Activated naive CD4-positive, alpha-beta T cell treated with anti-CD3 and anti-CD28 coated beads, Interleukin-2, amount 10 ng/mL, durations not matched to agents 7 days and 5 days (primary cell): ENCODE data around the gene TCEANC2.
"Not testable (repeated sequence)": the region's sequence is repeated elsewhere in the genome, so short reads cannot be mapped to it uniquely, and the experiment has no call there.

Source experiments
- CTCF ChIA-PET: fragments of 350-600 bp; sonication (Branson Sonifier 250); formaldehyde crosslinking; loops from one replicate; lab custom pipeline; 2021; ENCODE audit warnings: antibody characterized with exemption; lab: Charles Lee
- DNase-seq: peaks from one replicate; pipeline ENCODE4 v3.0.0-alpha.2; 2020
- H3K27ac Mint-ChIP-seq: one replicate; pipeline ENCODE4 v1.8.0; 2021; ENCODE audit warnings: mild to moderate bottlenecking, moderate library complexity, mixed read lengths
- H3K27me3 Mint-ChIP-seq: one replicate; pipeline ENCODE4 v1.8.0; 2021; ENCODE audit warnings: mild to moderate bottlenecking, mixed read lengths
- H3K36me3 Mint-ChIP-seq: one replicate; pipeline ENCODE4 v1.8.0; 2021; ENCODE audit warnings: mixed read lengths
- H3K4me1 Mint-ChIP-seq: one replicate; pipeline ENCODE4 v1.8.0; 2021; ENCODE audit warnings: mixed read lengths
- H3K4me3 Mint-ChIP-seq: one replicate; pipeline ENCODE4 v1.8.0; 2021; ENCODE audit warnings: mild to moderate bottlenecking, moderate library complexity, mixed read lengths
- H3K9me3 Mint-ChIP-seq: one replicate; pipeline ENCODE4 v1.8.0; 2021; ENCODE audit warnings: mixed read lengths

The TCEANC2 gene

DNA sequence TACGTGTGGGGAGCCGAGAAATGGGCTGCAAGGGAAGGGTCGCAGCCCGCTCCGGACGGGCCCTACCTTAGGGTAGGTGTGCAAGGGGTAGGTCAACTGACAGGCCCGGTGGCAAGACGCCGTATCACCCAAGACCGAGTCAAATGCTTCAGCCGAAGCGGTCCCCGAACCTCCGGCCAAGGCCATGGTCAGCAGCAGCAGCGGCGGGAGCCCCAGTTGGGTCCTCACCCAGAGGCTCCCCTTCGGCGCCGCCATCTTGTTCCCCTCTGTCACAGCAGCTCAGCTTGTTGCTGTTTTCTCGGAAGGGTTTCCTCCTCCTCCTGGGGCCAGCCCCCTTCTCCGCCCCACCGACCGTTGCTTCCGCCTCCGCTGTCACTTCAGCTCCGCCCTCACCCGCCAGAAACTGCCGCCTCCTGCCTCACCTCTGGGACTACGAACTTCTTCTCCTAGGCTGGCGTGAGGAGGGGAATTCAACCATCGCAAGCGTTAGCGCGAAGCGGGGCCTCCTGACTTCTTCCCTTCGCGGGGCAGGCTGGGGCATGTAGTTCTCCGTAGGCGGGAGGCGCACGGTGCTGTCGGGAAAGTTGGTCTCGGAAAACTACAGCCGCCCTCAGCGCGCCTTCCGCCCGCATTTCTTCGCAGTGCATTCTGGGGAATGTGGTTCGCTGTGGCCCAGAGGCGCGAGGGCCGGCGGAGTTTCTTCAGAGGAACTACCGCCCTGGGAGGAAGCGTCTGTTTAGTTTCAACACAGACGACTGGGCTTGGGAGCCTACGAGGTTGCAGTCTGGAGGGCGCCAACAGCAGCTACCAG is at the start of gene TCEANC2, which contains the start of gene TMEM59:
TSS of gene TCEANC2 (plus strand) at position 675 of the 811 bp plus-strand sequence. CDS start 815 bp downstream, outside the sequence.
TSS of gene TMEM59 (minus strand) at position 271 of the 811 bp plus-strand sequence. CDS start at position 255, 16 bp downstream.
- H3K9me3 Mint-ChIP-seq: no peaks in the 10 kb centered on the region
- CTCF ChIA-PET: interaction anchor here (0.7 kb wide), 1 partner anchor 193 kb away, joined by 3 read pairs; no protein-coding TSS in a partner anchor
- no peaks in the 10 kb centered on the region for H3K27me3 Mint-ChIP-seq
- peak; percentile 99 for DNase-seq
- peaks cover 39% of the 10 kb centered on the region for H3K4me1 Mint-ChIP-seq
- H3K27ac Mint-ChIP-seq: no peak within 1 kb of the TSS
- H3K4me3 Mint-ChIP-seq: no peak within 1 kb of the TSS
- H3K36me3 Mint-ChIP-seq: peaks cover 21% of the 10 kb centered on the region

DNA sequence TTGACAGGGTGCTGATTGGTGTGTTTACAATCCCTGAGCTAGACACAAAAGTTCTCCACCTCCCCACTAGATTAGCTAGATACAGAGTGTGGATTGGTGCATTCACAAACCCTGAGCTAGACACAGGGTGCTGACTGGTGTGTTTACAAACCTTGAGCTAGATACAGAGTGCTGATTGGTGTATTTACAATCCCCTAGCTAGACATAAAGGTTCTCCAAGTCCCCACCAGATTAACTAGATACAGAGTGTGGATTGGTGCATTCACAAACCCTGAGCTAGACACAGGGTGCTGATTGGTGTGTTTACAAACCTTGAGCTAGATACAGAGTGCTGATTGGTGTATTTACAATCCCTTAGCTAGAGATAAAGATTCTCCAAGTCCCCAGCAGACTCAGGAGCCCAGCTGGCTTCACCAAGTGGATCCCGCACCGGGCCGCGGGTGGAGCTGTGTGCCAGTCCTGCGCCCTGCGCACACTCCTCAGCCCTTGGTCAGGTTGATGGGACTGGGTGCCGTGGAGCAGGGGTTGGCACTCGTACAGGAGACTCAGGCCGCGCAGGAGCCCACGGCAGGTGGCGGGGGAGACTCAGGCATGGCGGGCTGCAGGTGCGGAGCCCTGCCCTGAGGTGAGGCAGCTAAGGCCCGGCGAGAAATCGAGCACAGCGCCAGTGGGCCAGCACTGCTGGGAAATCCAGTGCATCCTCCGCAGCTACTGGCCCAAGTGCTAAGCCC is 49.5 kb upstream of the TCEANC2 start:
- CTCF ChIA-PET: interaction anchor here (1.3 kb wide), 1 partner anchor 144 kb away, joined by 3 read pairs; no protein-coding TSS in a partner anchor
- H3K4me1 Mint-ChIP-seq, H3K4me3 Mint-ChIP-seq, H3K9me3 Mint-ChIP-seq, DNase-seq, H3K27ac Mint-ChIP-seq, H3K36me3 Mint-ChIP-seq: not testable (repeated sequence)
- H3K27me3 Mint-ChIP-seq: peaks cover 20% of the 10 kb centered on the region

DNA sequence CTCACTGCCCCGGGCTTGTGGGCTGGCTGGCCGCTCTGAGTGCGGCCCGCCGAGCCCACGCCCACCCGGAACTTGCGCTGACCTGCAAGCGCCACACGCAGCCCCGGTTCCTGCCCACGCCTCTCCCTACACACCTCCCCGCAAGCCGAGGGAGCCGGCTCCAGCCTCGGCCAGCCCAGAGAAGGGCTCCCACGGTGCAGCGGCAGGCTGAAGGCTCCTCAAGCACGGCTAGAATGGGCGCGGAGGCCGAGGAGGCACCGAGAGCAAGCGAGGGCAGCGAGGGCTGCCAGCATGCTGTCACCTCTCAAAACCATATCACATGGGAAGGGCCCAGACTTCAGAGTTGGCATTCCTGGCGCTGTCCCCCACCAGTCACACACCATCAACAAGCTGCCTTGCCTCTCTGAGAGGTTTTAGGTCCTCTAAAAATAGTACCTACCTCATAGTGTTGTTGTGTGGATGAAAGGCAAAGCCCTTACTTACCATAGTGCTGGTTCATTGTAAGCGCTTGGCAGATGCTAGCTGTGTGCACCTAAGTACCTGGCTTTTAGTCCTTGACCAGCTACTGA is 48.8 kb upstream of the TCEANC2 start:
- H3K4me1 Mint-ChIP-seq: no peaks in the 10 kb centered on the region
- peaks cover 2% of the 10 kb centered on the region for H3K9me3 Mint-ChIP-seq
- DNase-seq: no peak
- H3K27me3 Mint-ChIP-seq: peaks cover 23% of the 10 kb centered on the region
- no peaks in the 10 kb centered on the region for H3K36me3 Mint-ChIP-seq
- CTCF ChIA-PET: no interaction called here
- H3K4me3 Mint-ChIP-seq: no peak overlapping the region
- no peak overlapping the region for H3K27ac Mint-ChIP-seq

DNA sequence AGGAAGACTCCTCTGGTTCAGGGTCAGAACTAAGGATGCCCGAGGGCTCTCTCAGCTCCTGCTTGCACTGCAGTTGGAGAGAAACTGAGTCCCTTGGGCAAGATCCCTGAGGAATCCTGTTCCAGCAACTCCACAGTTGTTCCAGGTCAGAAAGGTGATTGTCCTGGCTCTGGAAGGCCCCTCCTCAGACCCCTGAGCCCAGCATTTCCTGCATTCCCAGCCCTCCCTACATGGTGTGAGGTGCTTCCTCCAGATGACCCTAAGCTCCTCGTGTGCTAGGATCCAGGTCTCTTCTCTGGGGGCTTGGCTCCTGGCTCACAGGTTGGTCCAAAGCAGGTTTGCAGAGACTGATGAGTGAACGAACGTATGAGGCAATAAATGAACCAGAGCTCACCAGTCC is 46.9 kb upstream of the TCEANC2 start:
- Mint-ChIP-seq H3K27me3 (peaks cover 33% of the 10 kb centered on the region), H3K4me3 (no peak overlapping the region), H3K27ac (no peak overlapping the region), H3K9me3 (peaks cover 2% of the 10 kb centered on the region), H3K4me1 (no peaks in the 10 kb centered on the region), H3K36me3 (no peaks in the 10 kb centered on the region)
- CTCF ChIA-PET: no interaction called here
- DNase-seq: no peak

DNA sequence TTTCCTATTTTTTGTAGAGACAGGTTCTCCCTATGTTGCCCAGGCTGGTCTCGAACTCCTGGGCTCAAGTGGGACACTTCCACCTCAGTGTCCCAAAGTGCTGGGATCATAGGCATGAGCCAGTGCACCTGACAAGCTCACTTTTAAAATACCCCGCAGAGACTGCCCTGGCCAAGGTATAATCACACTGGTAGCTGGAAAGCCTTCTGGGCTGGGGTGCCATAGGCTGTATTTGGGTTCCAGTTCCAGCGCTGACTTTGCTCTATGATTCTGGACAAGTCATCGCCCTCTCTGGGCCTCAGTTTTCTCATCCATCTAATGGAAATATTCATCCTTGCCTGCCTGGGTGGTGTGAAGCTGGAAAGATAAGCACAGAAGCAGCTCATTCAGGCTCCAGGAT is 45.8 kb upstream of the TCEANC2 start:
- no peak for DNase-seq
- CTCF ChIA-PET: interaction anchor here (1.2 kb wide), 1 partner anchor 146 kb away, joined by 4 read pairs; no protein-coding TSS in a partner anchor
- no peaks in the 10 kb centered on the region for H3K4me1 Mint-ChIP-seq
- H3K27ac Mint-ChIP-seq: no peak overlapping the region
- H3K36me3 Mint-ChIP-seq: no peaks in the 10 kb centered on the region
- peaks cover 32% of the 10 kb centered on the region for H3K27me3 Mint-ChIP-seq
- H3K9me3 Mint-ChIP-seq: peaks cover 2% of the 10 kb centered on the region
- no peak overlapping the region for H3K4me3 Mint-ChIP-seq

DNA sequence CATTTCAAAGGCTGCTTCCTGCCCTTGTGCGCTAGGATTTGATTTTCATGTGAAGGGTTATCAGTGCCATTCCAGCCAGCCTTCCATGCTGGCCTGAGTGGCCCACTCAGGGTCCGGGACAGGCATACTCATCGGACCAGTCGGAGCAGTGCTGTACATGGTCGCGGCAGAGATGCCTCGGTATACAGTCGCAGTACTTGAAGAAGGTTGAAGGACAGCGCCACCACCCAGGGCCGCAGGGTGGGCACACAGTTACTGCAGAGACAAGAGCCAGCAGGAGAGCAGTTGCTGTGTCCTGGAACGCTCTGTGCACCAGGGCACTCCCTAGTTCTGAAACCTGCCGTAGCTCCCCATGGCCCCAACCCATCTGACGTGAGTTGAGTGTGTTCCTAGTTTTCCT is 44.5 kb upstream of the TCEANC2 start:
- H3K4me3 Mint-ChIP-seq: no peak overlapping the region
- no peaks in the 10 kb centered on the region for H3K9me3 Mint-ChIP-seq
- H3K27ac Mint-ChIP-seq: no peak overlapping the region
- H3K36me3 Mint-ChIP-seq: no peaks in the 10 kb centered on the region
- no peaks in the 10 kb centered on the region for H3K4me1 Mint-ChIP-seq
- H3K27me3 Mint-ChIP-seq: peaks cover 30% of the 10 kb centered on the region
- CTCF ChIA-PET: interaction anchor here (0.6 kb wide), 1 partner anchor 559 kb away, joined by 3 read pairs; no protein-coding TSS in a partner anchor
- DNase-seq: no peak

DNA sequence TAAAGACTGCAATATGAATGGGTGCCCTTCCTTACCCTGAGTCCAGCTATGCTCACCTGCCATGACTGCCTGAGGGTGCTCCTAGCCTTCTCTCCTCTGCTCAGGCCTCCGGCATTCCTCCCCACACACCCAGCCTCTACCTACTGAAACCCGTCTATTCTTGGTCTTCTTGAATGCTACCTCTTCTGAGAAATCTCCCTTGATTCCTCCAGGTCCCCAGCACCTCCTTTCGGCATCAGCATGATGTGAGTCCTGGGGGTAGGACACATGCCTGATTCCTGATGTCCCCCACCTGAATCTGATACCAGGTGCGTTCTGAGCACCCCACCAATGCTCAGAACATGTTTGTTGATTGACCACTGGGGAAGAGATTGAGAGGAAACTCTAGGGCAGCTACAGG is 44.0 kb upstream of the TCEANC2 start:
- H3K36me3 Mint-ChIP-seq: no peaks in the 10 kb centered on the region
- DNase-seq: no peak
- CTCF ChIA-PET: no interaction called here
- H3K4me3 Mint-ChIP-seq: no peak overlapping the region
- H3K4me1 Mint-ChIP-seq: no peaks in the 10 kb centered on the region
- no peak overlapping the region for H3K27ac Mint-ChIP-seq
- H3K9me3 Mint-ChIP-seq: no peaks in the 10 kb centered on the region
- peaks cover 30% of the 10 kb centered on the region for H3K27me3 Mint-ChIP-seq

DNA sequence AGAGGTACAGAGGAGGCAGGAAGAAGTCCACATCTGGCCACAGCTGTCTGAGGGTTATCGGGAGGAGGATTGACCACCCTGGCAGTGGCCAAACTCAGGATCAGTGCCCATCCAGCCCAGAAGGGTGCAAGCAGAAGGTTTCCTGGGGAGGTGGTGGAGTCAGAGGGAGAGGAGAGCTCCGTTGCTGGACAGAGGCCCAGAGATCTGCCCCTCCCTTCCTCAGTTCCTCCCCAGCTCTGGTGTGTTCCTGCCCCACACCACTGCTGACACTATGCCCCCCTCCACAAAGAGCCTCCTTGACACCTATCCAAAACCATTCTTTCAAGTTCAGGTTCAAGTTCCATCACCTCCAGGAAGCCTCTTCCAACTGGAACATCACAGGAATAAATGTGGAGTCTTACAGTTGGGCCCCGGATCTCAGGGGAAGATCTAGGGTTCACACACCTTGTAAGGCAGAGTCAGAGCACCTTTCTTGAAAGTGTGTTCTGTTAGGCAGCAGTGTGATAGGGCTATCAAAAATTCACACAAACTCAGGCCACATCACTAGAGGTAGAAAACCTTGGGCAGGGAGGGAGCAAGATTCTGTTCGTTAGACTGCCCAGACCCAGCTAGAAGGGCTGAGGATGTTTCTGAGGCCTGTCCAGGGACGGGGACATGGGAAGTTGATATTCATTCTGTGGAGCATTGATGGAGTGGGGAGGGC is 42.8 kb upstream of the TCEANC2 start:
- Mint-ChIP-seq H3K36me3 (no peaks in the 10 kb centered on the region), H3K27ac (no peak overlapping the region), H3K9me3 (no peaks in the 10 kb centered on the region), H3K4me1 (no peaks in the 10 kb centered on the region), H3K4me3 (no peak overlapping the region), H3K27me3 (peaks cover 27% of the 10 kb centered on the region)
- DNase-seq: no peak
- CTCF ChIA-PET: no interaction called here

DNA sequence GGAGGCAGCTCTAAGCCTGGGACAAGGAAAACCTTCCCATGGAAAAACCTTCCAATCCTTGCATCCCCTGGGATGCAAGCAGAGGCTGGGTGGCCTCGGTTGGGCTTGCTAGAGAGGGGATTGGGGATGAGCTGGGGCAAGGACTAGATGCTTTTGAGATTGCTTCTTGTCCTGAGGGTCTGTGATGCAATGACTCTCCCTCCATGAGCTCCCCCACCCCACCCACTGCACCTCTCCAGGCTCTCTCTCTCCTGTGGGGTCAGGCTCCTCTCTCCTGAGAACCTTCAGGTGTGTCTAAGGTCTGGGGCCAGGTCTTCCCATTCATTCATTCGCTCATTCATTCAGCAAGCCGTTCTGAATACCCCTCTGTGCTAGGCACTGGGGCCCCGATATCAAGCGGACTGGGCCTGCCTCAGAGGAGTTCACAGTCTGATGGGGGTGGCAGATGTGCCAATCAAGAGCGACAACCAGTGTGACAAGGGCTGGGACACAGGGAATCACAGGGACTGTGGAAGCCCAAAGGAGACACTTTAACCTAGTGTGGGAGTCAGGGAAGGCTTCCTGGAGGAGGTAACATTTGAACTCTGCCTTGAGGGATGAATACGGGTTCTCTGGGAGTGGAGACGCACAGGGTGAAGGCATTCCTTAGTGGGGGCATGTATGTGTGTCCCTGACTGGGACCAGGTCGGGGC is 41.9 kb upstream of the TCEANC2 start:
- CTCF ChIA-PET: no interaction called here
- Mint-ChIP-seq H3K27ac (no peak overlapping the region), H3K27me3 (peaks cover 19% of the 10 kb centered on the region), H3K9me3 (no peaks in the 10 kb centered on the region), H3K4me3 (no peak overlapping the region), H3K4me1 (no peaks in the 10 kb centered on the region), H3K36me3 (no peaks in the 10 kb centered on the region)
- DNase-seq: no peak

DNA sequence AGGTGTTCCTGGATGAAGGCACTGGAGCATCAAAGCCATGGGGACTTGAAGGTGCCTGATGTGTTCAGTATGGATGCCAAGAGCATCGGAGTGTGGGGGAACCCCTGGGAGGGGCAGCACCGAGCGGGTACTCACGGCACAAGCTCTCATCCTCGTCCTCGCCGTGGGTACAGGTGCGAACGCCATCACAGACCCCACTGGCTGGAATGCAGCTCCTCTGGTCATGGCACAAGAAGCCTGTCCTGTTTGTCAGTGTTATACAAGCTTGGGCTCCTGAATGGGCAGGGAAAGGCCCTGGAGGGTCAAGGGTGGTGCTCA is 41.4 kb upstream of the TCEANC2 start:
- no peak overlapping the region for H3K27ac Mint-ChIP-seq
- no peaks in the 10 kb centered on the region for H3K4me1 Mint-ChIP-seq
- H3K4me3 Mint-ChIP-seq: no peak overlapping the region
- H3K27me3 Mint-ChIP-seq: peaks cover 21% of the 10 kb centered on the region
- no peak for DNase-seq
- no peaks in the 10 kb centered on the region for H3K36me3 Mint-ChIP-seq
- CTCF ChIA-PET: no interaction called here
- no peaks in the 10 kb centered on the region for H3K9me3 Mint-ChIP-seq

DNA sequence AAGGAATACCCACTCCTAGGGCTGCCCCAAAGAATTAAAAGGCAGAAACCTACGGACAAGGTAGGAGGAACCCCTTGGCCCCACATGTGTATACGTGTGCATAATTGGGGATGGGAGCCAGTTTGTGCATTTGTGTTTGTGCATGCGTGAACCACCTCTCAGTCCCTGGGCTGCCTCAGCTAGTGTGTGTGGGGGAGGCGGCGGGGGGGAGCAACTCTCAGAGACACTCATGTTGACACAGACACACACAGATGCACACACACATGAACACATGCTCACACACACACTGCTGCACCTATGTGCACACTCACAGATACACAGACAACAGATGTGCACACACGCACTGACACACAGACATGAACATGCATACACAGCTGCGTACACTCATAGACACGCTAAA is 40.5 kb upstream of the TCEANC2 start:
- H3K36me3 Mint-ChIP-seq: no peaks in the 10 kb centered on the region
- no peak for DNase-seq
- peaks cover 30% of the 10 kb centered on the region for H3K27me3 Mint-ChIP-seq
- no peaks in the 10 kb centered on the region for H3K4me1 Mint-ChIP-seq
- no peak overlapping the region for H3K27ac Mint-ChIP-seq
- CTCF ChIA-PET: interaction anchor here (0.6 kb wide), 1 partner anchor 36 kb away, joined by 3 read pairs; no protein-coding TSS in a partner anchor
- H3K4me3 Mint-ChIP-seq: no peak overlapping the region
- no peaks in the 10 kb centered on the region for H3K9me3 Mint-ChIP-seq

DNA sequence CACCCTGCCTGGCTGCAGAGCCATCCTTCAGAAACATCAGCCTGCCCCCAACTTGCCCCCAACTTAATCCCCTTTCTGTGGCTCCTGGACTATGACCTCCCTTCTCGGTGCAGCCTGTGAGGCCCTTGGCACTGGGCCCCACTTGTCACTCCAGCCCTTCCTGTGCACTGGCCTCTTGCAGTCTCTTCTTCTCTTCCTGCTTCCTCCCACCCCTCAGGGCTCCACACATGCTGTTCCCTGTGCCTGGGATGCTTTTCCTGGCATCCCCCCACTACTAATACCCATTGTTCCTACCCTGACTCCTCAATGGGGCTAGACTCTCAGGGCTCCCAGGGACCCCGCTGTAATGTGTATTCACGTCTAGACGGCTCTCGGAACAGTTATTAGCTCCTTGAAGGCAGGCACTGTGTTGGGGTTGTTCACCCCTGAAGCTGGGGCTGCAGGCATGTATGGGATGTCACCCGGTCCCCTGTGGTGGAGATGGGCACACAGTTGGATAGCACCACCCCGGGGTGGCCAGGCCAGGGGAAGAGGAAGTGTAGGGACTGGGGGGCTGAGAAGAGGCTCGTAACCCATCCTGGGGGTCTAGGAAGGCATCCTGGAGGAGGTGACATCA is 39.9 kb upstream of the TCEANC2 start:
- no peaks in the 10 kb centered on the region for H3K36me3 Mint-ChIP-seq
- H3K4me3 Mint-ChIP-seq: no peak overlapping the region
- no peak for DNase-seq
- no peak overlapping the region for H3K27ac Mint-ChIP-seq
- CTCF ChIA-PET: no interaction called here
- no peaks in the 10 kb centered on the region for H3K4me1 Mint-ChIP-seq
- peaks cover 36% of the 10 kb centered on the region for H3K27me3 Mint-ChIP-seq
- no peaks in the 10 kb centered on the region for H3K9me3 Mint-ChIP-seq

DNA sequence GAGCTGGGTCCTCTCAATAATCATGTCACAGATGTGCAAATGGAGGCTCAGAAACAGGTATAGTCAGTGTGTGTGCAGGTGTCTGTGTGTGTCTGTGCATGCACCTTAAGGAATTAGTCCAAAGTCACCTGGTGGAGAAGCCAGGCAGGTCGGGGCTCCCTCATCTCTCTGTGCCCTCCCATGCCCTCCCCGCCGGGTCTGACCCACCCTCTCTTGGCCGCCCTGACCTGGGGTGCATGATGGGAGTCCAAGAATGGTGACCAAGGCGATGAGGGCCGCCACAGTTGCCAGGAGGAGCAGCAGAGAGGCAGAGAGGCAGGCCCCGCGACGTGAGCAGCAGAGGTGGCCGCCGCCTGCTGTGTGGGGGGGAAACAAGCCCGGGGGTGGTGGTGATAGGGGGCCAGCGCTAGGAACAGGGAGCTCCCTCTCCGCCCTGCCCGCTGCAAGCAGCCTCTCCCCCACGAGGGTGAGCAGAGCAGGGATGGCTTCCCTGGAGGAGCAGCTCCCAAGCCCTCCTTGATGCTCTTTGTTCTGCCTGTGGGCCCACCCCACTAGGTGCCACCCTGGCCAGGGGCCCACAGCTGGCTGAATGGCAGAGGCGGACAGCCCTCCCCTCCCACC is 39.3 kb upstream of the TCEANC2 start:
- Mint-ChIP-seq H3K4me3 (no peak overlapping the region), H3K27ac (no peak overlapping the region), H3K9me3 (no peaks in the 10 kb centered on the region), H3K36me3 (no peaks in the 10 kb centered on the region), H3K27me3 (peaks cover 42% of the 10 kb centered on the region), H3K4me1 (no peaks in the 10 kb centered on the region)
- CTCF ChIA-PET: no interaction called here
- DNase-seq: no peak
